Tibial nerve (tissue), 3 donors: ENCODE results near the gene PRR30.

Source experiments
- POLR2A ChIP-seq, 2 donors: fragments of 450-650 bp; IDR thresholded peaks; one replicate each; pipeline ENCODE4 v1.6.1; 2017; ENCODE audit warnings: antibody characterized with exemption in 2 of 2, mild to moderate bottlenecking in 2 of 2, moderate library complexity in 2 of 2
- TF ChIP-seq, protein P1 (sequence below), 5 experiments: fragments of 200-600 bp in 3 of 5; fragments of 450-650 bp in 2 of 5; sonication (generic) in 3 of 5; IDR thresholded peaks; one replicate each; pipeline ENCODE4 v1.5.1; 2016 to 2019; ENCODE audit warnings: antibody characterized with exemption in 5 of 5, mild to moderate bottlenecking in 3 of 5, moderate library complexity in 2 of 5

DNA sequence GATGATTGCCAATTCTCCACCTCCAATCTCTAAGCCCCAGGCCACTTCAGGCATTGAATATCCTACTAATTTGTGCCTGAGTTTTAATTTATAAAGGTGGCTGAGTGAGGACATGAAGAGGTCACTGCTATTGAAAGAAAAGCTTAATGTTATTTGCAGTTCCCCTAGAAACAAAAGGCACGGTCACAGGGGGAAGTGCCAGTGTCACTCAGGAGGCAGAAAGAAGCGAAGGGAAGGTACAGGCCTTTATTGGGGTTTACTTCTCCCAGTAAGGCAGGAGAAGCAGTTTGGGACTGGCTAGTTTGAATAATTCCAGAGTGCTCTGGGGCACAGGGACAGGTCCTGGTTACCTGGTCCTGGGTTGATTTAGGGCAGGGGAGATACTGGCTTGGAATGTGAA is 17.3 kb downstream of the PRR30 start:
- TF ChIP-seq, protein P1, sequence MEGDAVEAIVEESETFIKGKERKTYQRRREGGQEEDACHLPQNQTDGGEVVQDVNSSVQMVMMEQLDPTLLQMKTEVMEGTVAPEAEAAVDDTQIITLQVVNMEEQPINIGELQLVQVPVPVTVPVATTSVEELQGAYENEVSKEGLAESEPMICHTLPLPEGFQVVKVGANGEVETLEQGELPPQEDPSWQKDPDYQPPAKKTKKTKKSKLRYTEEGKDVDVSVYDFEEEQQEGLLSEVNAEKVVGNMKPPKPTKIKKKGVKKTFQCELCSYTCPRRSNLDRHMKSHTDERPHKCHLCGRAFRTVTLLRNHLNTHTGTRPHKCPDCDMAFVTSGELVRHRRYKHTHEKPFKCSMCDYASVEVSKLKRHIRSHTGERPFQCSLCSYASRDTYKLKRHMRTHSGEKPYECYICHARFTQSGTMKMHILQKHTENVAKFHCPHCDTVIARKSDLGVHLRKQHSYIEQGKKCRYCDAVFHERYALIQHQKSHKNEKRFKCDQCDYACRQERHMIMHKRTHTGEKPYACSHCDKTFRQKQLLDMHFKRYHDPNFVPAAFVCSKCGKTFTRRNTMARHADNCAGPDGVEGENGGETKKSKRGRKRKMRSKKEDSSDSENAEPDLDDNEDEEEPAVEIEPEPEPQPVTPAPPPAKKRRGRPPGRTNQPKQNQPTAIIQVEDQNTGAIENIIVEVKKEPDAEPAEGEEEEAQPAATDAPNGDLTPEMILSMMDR (IDR thresholded peaks at IDR 0.05), result no peak
- TF ChIP-seq POLR2A (IDR thresholded peaks at IDR 0.05), result no peak
